ENCODE measurements around the gene CPSF7.

The CPSF7 gene

DNA sequence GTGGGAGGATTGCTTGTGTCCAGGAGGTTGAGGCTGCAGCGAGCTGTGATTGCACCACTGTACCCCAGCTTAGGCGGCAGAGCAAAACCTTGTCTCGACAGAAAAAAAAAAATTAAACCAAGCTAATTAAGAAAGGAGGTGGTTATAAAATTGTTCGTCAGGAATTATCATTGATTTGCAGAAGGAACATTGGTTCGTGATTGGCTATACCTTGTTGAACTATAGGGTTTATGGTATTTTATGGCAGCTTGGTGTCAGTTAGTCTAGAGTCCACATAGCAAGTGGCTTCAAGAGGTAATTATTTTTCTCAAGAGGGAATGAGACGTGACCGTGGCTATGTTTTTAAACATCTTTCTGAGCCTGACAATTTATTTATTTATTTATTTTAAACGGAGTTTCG, 48.9 kb downstream of the CPSF7 start:
- DNase-seq = no peak

DNA sequence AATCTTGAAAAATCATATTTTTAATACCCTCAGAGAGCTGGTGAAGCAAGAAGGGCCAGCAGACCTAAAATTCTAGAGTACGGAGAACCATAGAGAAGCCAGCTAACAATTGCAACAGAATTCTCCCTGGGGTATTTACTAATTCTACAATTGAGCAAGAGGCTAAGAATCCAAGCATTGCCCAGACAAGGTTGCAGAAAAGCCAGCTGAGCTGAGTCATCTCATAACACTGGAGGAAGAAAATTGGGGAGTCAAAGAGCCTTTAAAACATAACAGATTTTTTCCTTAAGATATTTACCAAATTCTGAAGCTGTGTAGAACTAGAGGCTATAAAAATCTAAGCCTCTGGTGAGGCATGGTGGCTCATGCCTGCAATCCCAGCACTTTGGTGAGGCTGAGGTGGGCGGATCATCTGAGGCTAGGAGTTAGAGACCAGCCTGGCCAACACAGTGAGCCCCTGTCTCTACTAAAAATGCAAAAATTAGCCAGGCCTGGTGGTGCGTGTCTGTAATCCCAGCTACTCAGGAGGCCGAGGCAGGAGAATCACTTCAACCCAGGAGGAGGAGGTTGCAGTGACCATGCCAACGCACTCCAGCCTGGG, 51.0 kb downstream of the CPSF7 start:
- no peak for DNase-seq

- DNase-seq = no peak
Observed at GRCh38 chr11:61377461-61378160, 52.2 kb downstream of the CPSF7 start.

DNA sequence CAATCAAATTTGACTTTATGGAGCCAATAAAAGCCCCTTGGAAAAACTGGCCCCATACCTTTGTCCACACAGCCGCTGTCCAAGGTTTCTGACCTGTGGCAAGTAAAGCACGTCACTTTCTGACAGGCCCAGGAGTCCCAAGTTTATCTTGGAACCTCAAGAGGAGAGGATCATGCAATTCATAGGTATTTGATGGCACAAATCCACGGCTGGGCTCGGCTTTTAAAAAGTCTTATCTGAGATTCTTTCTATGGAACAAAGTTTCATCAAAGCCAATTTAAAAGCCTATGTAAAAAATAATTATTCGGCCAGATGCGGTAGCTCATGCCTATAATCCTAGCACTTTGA, 54.0 kb downstream of the CPSF7 start:
- no peak for DNase-seq

DNA sequence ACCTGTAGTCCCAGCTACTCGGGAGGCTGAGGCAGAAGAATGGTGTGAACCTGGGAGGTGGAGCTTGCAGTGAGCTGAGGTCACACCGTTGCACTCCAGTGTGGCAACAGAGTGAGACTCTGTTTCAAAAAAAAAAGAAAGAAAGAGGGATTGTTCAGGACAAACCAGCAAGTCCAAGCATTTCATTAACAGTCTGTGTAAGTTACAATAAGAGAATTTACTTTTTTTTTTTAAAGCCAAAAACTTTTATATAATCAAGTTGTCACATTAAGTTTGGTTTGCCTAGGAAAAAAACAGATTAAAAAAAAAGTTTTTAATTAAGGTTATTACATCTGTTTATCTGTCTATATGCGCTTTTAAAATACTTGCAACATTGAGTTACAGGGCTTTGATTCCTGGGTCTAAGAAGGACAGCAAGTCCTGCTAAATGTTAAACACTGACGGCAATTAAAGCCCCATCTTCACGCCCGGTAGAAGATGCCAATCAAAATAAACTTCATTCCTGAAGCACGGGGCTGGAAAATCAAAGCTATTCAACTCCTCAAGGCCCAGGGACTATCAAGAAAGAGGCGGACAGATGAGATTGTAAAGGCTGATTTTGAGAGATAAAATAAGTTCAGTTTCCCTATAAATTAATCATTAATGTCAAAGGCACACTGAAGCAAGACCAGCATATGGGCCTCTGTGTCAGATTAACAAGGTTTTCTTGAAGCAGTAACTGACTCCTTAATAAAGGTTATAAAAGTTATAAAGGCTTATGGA, 56.9 kb downstream of the CPSF7 start:
- no peak for DNase-seq

DNA sequence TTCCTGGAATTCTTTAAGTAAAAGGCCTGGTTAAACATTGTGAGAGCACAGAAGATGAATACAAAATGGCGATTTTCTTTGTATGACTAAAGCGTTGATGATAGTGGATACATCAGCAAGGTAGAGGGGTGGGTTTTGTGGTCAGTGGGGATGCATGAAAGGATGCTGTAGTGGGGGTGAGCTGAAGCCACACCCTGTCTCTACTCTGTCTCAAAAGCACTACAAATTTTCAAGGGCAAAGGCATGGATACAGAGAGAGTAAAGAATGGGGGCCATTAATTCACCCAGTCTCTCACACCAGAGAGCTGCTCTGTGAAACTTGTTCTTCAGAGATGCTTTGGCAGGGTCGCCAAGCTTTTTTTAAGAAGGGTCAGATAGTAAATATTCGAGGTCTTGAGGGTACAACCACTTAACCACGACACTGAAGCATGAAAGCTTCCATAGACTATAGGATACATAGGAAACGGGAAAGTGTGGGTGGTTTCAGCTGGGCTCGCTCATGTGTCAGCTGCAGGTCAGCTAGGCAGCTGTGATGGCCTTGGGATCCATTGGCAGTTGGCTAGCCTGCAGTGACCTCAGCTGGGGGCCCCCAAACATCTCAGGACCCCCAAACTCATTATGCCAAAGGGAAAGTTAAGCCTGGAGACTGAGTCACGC, 59.3 kb downstream of the CPSF7 start:
- no peak for DNase-seq

GRCh38 chr11:61369372-61370348, 60.1 kb downstream of the CPSF7 start:
- DNase-seq = no peak

DNA sequence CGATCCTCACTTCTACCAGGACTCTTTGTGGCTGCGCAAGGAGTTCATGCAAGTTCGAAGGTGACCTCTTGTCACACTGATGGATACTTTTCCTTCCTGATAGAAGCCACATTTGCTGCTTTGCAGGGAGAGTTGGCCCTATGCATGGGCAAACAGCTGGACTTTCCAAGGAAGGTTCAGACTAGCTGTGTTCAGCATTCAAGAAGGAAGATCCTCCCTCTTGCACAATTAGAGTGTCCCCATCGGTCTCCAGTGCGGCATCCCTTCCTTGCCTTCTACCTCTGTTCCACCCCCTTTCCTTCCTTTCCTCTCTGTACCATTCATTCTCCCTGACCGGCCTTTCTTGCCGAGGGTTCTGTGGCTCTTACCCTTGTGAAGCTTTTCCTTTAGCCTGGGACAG, 61.1 kb downstream of the CPSF7 start:
- no peak for DNase-seq

DNA sequence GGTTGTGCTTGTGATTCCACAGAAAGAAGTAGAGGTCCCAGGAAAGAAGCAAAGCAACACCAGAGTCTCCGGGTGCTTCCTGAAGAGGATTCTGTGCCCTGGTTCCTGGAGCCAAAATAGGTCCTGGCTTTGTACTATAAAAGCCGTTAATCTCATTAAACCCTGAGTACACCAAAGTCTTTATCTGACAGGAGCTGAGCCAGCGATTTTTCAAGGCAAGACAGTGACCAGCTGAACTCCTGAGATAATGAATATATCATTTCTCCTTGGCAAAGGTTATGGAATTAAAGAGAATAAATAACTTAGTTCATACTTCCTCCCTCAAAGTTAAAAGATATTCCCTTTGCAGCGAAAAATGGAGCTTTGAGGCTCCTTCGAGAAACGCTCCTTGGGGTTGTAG, 62.4 kb downstream of the CPSF7 start:
- no peak for DNase-seq

GRCh38 chr11:61364012-61364675, 65.6 kb downstream of the CPSF7 start:
- no peak for DNase-seq

GRCh38 chr11:61362542-61362875, 67.3 kb downstream of the CPSF7 start:
- DNase-seq = no peak

DNA sequence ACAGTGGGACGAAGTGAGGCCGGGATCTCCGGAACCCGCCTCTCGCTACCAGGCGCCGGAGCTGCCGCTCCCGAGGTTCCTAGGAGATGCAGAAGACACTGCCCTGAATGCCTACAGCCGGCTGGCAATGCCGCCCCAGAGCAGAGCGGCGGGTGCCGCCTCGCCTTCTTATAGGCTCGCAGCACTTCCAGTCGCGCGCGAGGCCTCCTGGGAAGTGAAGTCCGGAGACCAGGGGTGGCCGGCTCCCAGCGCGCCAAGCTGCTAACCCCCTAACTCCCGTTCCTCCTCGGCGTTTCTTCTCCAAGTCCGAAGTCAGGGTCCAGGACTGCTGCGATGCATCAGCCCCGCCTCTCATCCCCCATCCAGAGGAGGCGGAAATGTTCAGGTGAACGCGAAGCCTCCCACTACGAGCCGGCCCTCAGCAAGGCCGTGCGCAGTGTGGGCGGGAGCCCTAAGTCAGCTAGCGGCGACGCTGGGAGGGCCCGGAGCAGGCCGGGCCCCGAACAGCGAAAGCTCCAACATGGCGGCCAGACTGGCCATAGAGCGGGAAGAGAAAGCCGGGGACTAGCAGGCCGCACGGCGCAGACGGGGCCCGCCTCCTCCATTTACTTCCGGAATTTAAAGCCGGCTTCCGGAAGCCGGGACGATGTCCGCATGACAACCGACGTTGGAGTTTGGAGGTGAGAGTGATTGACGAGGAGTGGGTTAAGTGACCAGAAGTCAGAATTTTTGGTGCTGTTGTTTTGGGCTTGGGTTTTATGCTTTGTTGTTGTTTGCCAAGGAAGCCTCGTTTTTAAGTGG, 67.8 kb downstream of the CPSF7 start, which contains the start of the genes CYB561A3 and TMEM138:
CYB561A3 (minus strand) TSS at position 142 of the 801 bp plus-strand sequence. CDS start 5,169 bp downstream, outside the sequence.
TMEM138 (plus strand) TSS at position 634 of the 801 bp plus-strand sequence. CDS start 2,017 bp downstream, outside the sequence.
- DNase-seq = peak; percentile 91

GRCh38 chr11:61361237-61361740, 68.5 kb downstream of the CPSF7 start:
- DNase-seq = no peak

DNA sequence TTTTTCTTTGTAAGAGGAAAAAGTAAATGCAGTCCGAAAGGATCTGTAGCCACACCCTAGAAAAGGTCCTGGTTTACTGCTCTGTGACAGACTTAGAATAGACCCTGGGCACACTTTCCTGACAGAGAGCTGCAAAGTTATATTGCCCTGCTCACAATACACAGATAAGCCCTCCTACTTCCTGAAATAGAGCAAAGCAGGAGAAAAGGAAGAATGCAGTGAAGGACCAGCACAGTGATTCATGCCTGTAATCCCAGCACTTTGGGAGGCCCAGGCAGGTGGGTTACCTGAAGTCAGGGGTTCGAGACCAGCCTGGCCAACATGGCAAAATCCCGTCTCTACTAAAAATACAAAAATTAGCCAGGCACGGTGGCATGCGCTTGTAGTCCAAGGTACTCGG, 70.3 kb downstream of the CPSF7 start:
- no peak for DNase-seq

DNA sequence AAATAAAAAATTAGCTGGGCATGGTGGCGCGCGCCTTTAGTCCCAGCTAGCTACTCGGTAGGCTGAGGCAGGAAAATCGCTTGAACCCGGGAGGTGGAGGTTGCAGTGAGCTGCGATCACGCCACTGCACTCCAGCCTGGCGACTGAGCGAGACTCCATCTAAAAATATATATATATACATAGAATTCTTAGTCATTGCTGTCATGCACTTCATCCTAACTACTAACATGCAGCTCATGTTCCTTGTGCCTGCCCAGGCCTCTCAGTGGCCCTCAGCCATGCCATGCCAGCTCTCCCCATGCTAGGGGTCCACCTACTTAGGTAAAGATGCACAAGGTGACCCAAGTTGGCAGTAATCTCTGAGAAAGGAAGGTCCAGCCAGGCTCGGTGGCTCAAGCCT, 71.2 kb downstream of the CPSF7 start:
- no peak for DNase-seq

GRCh38 chr11:61357894-61358239, 71.9 kb downstream of the CPSF7 start:
- DNase-seq = no peak

DNA sequence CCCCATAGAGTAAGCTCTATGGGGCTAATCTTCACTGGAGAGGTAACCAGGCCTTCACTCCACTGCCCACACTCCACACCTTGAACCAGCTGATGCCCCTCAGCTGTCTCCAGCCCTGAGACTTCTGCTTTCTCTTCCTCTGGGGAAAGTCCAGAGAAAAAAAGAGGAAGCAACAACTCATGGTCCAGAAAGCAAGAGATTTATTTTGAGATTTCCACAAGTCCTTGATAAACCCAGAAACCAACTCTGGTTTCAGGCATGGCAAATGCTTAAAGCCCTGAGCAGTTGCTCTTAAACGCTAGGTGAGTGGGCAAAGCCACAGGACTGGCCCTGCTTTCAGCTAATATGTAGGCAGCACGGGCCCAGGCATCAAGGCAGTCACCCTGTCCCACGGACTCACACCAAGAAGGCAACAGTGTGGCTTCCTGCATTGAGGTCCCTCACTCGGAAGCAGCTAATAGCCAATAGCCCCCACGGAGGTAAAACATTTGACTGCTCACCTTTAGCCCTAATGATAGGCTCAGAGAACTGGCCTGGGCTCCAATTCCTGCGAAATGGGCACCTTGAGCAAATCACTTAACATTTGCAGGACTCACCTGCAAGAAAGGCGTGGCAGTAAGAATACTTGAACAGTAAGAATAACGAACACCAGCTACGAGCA, 72.4 kb downstream of the CPSF7 start:
- DNase-seq = peak; percentile 20

- DNase-seq = no peak
Observed at GRCh38 chr11:61356706-61357105, 73.1 kb downstream of the CPSF7 start.

DNA sequence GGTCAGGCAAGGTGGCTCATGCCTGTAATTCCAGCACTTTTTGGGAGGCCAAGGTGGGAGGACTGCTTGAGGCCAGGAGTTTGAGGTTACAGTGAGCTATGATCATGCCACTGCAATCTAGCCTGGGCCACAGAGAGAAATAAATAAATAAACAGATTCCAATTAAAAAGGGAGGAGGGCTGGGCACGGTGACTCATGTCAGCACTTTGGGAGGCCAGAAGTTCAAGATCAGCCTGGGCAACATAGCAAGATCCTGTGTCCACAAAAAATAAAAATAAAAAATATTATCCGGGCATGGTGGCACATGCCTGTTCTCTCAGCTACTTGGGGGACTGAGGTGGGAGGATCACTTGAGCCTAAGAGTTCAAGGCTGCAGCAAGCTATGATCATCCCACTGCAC, 75.6 kb downstream of the CPSF7 start:
- DNase-seq = no peak

Measured in CD4-positive, alpha-beta T cell treated with Interleukin-17A for 1 hour (primary cell).